Measurements from ENCODE around the gene MFSD11.
"Not testable (repeated sequence)": the region's sequence is repeated elsewhere in the genome, so short reads cannot be mapped to it uniquely, and the experiment has no call there.

MFSD11 gene

GRCh38 chr17:76709077-76709950, 28.6 kb upstream of the MFSD11 start:
- DNase-seq (ENCODE audit: low read depth, low spot score), result peak; percentile 96

GRCh38 chr17:76709951-76710862, 27.7 kb upstream of the MFSD11 start:
- DNase-seq (ENCODE audit: low read depth, low spot score), result not testable (repeated sequence)

- DNase-seq (ENCODE audit: low read depth, low spot score), result peak; percentile 59
Measured at GRCh38 chr17:76710863-76711611, 26.9 kb upstream of the MFSD11 start, which contains the start of gene MXRA7. Gene MXRA7 (minus strand): TSS chr17:76710965. CDS start chr17:76710946, 19 bp downstream.

GRCh38 chr17:76712321-76712720, 25.6 kb upstream of the MFSD11 start:
- DNase-seq (ENCODE audit: low read depth, low spot score), result not testable (repeated sequence)

- DNase-seq (ENCODE audit: low read depth, low spot score), result no peak
Measured at GRCh38 chr17:76713765-76714164, 24.2 kb upstream of the MFSD11 start.

GRCh38 chr17:76714336-76714735, 23.6 kb upstream of the MFSD11 start:
- DNase-seq (ENCODE audit: low read depth, low spot score), result no peak

GRCh38 chr17:76714822-76715495, 23.0 kb upstream of the MFSD11 start:
- peak; percentile 53 for DNase-seq (ENCODE audit: low read depth, low spot score)

GRCh38 chr17:76715496-76715830, 22.5 kb upstream of the MFSD11 start:
- DNase-seq (ENCODE audit: low read depth, low spot score), result no peak

- no peak for DNase-seq (ENCODE audit: low read depth, low spot score)
Measured at GRCh38 chr17:76716146-76716838, 21.6 kb upstream of the MFSD11 start.

GRCh38 chr17:76716839-76717215, 21.1 kb upstream of the MFSD11 start:
- no peak for DNase-seq (ENCODE audit: low read depth, low spot score)

GRCh38 chr17:76718516-76718915, 19.4 kb upstream of the MFSD11 start:
- no peak for DNase-seq (ENCODE audit: low read depth, low spot score)

- DNase-seq (ENCODE audit: low read depth, low spot score), result no peak
Measured at GRCh38 chr17:76720211-76720610, 17.7 kb upstream of the MFSD11 start.

- DNase-seq (ENCODE audit: low read depth, low spot score), result no peak
Measured at GRCh38 chr17:76720941-76721340, 17.0 kb upstream of the MFSD11 start.

GRCh38 chr17:76721463-76721862, 16.5 kb upstream of the MFSD11 start:
- no peak for DNase-seq (ENCODE audit: low read depth, low spot score)

GRCh38 chr17:76722279-76722678, 15.6 kb upstream of the MFSD11 start:
- no peak for DNase-seq (ENCODE audit: low read depth, low spot score)

GRCh38 chr17:76722977-76723376, 14.9 kb upstream of the MFSD11 start:
- not testable (repeated sequence) for DNase-seq (ENCODE audit: low read depth, low spot score)

- DNase-seq (ENCODE audit: low read depth, low spot score), result no peak
Measured at GRCh38 chr17:76723812-76724211, 14.1 kb upstream of the MFSD11 start.

GRCh38 chr17:76725580-76726230, 12.2 kb upstream of the MFSD11 start:
- DNase-seq (ENCODE audit: low read depth, low spot score), result no peak

GRCh38 chr17:76726231-76726775, 11.6 kb upstream of the MFSD11 start, which contains the start of gene JMJD6:
Gene JMJD6 (minus strand): TSS chr17:76726606. CDS start chr17:76726475, 131 bp downstream.
- peak; percentile 97 for DNase-seq (ENCODE audit: low read depth, low spot score)

All from ELF-1 (cell line).